Activated T-helper 1 cell treated with anti-CD3 and anti-CD28 coated beads, Interleukin-2, amount 50 U/mL, for 16 hours (primary cell): Measurements from ENCODE around the gene ZNF202.

Experiments used
- DNase-seq, 2 donors: peaks; one replicate each; pipeline ENCODE4 v3.0.0-alpha.2; 2020; ENCODE audit warnings: low read depth in 1 of 2, low spot score in 1 of 2

ZNF202 gene

GRCh38 chr11:123684601-123685000, 56.9 kb downstream of the ZNF202 start:
- DNase-seq = no peak

GRCh38 chr11:123683428-123684170, 57.9 kb downstream of the ZNF202 start:
- no peak for DNase-seq

GRCh38 chr11:123682696-123683410, 58.6 kb downstream of the ZNF202 start:
- no peak for DNase-seq

- DNase-seq = no peak
These were observed 60.4 kb downstream of the ZNF202 start for GRCh38 chr11:123681030-123681429.

GRCh38 chr11:123678246-123678645, 63.2 kb downstream of the ZNF202 start:
- DNase-seq = no peak

- DNase-seq = no peak
These were observed 64.0 kb downstream of the ZNF202 start for GRCh38 chr11:123677510-123677909.

- DNase-seq = no peak
These were observed 67.2 kb downstream of the ZNF202 start for GRCh38 chr11:123674297-123674696.
